HL-60/S4 (cell line): ENCODE results near the gene SH3TC1.

Source experiments
- in situ Hi-C: fragments of 300-500 bp; cut with MboI; formaldehyde crosslinking; loops from 2 replicates; pipeline ENCODE4 v1.14.3; 2022; ENCODE audit warnings: low sequenced_read_pairs

Gene SH3TC1

DNA sequence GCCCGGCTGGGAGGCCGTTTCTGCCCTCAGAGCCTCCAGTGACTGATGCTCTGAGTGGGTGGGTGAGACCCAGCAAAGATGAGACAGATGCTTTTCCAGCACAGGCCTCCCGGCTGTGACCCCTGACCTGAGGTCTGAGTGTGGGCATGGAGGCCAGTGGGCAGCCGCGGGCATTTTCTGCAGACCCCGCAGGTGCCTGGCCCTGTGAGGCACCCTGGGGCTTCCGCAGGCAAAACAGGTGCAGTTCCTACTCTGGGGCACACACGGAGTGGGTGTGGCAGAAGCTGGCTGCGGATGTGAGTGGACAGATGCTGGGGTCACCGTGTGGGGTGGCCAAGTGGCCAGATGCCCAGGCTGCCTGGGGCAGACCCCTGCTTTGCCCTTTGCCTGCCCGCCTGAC, 85.3 kb downstream of the SH3TC1 start:
- in situ Hi-C loops = no loop called here

DNA sequence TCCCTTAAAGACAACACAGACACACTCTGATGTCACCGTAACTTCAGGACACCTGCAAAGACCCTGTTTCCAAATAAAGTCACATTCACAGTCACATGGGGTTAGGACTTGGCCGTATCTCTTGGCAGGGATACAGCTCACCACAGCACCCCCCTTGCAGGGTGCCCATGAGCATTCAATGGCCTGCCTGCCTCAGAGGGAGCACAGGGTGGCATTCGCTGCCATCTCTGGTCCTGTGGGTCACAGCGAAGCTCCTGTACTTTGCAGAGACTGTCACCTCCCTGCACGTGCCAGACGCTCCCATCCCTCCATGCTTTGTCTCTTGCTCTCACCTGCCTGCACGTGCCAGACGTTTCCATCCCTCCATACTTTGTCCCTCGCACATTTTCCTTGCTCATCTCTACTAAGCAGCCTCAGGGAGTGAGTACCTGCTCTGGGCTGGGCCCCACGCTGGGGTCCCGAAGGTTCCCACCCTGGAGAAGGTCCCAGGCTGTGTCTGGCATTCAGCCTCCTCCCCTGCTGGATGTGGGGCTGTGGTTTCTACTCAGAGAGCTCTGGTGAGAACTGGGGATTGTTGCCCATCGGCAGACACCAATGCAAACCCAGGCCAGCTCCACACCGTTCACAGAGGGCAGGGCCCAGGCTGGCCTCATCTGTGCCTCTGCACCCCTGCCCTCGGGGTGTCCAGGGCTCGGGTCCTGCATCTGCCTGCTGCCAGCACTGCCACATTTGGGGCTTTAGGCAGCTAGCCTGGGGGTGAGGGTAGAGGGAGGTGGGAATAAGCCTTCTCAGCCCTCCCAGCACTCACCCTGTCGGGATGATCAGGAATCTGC, 86.3 kb downstream of the SH3TC1 start:
- in situ Hi-C loops = no loop called here

DNA sequence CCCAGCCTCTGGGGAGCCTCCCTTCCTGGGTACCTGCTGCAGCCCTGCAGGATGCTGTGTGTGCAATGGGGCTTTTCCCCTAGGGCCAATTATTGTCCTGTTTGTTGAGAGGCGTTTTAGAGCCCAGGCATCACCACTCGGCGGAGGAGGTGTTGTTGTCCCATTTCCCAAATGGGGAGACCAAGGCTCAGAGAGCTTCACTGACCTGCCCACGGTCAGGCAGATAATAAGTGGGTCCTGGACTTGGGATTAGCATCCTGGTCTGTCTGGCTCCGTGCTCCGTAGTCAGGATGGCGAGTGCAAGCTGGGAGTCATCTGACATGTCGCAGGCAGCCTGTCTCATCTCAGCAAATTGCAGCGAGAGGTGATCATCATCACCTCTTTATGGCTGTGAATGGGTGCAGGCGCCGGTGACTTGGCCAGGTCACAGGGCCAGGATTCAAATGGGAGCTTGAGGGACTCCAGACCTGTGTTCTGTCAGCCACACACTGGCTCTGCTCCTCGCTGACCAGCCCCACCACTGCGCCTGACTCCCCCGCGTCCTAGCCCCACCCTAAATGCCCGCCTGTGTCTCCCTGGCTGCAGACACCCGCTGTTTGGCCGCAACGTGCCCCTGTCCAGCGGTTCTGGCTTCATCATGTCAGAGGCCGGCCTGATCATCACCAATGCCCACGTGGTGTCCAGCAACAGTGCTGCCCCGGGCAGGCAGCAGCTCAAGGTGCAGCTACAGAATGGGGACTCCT, 87.1 kb downstream of the SH3TC1 start:
- in situ Hi-C loops = no loop called here

DNA sequence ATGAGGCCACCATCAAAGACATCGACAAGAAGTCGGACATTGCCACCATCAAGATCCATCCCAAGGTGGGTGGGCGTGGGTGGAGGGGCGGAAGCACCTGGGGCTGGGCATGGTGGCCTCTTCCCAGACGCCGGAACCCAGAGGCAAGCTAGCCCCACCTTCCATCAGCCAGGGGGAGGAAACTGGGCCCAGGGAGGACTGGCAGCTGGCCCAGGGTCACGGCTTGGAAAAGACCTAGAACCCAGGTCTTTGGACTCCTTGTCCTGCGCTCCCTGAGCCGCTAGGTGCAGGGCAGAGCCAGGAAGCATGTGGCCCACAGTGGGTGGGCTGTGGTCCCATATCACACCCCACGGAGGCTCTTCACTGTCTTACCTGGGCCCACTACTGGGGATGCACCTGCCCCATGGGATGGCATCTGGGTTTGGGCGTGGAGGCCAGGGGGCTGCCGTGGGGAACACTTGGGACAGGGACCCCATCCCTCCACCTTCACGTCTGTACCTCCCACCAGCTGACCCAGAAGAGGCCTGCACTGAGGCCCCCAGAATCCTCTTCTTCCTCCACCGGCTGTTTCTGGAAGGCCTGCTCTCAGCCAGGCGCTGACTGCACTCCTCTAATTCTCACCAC, 87.7 kb downstream of the SH3TC1 start:
- in situ Hi-C loops = no loop called here

DNA sequence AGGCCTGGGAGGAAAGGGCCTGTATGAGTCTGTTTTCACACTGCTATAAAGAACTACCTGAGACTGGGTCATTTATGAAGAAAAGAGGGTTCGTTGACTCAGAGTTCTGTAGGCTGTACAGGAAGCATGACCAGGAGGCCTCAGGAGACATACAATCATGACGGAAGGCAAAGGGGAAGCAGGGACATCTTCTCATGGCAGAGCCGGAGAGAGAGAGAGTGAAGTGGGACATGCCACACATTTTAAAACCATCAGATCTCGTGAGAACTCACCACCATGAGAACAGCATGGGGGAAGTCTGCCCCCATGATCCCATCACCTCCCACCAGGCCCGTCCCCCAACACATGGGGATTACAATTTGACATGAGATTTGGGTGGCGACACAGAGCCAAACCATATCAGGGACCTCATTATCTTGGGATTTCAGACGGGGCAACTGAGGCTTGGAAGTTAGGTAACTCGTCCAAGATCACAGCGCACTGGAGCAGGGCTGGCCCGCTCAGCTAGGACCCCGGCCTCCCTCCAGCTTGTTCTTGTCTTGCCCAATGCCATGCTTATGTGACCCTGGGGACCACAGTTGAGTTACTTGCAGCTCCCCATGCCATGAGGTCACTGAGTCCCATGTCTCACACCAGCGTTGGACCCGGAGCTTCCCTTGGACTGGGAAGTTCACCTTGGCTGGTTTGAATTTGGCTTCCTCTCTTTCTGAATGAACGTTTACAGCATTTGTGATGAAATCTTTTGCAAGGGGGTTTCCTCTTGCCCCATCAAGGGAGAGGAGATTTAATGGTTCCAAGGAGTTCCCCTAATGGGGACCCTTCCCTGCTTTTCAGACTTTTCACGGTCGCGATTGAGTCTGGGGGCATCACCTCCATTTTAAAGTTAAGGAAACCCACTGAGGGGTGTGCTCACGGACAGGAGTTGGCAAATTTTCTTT, 88.5 kb downstream of the SH3TC1 start:
- in situ Hi-C loops = no loop called here

DNA sequence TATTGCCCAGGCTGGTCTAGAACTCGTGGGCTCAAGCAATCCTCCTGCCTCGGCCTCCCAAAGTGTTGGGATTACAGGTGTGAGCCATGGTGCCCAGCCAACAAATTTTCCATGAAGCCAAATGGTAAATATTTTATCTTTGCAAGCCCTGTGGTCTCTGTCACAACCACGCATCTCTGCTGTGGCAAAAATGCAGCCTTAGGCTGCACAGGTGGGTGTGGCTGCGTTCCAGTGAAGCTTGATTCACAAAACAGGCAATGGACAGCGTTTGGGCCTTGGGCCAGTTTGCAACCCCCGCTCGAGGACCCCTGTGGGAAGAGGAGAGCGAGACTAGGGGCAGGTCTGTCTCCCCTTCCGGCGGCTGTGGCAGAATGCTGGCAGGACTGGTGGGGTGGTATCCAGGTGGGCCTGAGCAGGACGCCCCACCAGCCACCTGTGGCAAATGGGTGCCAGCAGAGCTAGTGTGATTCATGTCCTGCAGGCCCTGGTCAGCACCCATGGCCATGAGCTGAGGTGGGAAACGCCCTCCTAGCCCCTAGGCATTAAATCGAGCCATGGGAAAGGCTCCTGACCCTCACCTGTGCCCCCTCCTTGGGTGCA, 90.2 kb downstream of the SH3TC1 start:
- in situ Hi-C loops = no loop called here

DNA sequence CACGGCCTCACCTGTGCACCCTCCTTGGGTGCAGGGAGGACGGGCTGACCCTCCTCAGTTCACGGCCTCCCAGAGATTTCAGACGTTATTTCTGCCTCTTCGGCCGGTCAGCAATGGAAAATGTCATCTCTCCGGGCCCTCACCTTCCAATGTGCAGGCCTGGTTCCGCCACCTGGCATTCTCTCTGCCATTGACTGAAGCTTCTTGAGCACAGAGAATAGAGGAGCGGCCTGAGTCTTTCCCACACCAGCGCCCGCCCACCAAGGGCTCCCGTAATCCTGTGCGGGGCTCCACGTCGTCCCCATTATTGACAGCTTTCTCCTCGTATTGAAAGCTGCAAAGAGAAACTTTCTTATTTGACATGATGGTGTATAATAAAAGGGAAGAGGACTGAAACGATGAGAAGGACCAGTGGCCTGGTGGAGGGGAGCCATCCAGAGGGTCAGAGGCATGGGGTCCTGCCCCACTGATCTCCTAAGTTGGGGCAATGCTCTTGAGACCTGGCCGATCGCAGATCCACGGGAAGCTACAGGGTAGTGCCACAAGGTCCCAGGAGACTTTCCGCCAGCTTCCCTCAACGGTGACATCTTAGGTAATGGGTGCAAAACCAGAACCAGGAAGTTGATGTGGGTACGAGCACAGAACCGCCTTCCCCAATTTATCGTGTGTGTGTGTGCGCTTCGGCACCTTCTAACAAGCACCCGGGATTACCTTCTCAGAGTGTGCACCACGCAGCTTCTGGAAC, 91.0 kb downstream of the SH3TC1 start:
- in situ Hi-C loops = no loop called here

DNA sequence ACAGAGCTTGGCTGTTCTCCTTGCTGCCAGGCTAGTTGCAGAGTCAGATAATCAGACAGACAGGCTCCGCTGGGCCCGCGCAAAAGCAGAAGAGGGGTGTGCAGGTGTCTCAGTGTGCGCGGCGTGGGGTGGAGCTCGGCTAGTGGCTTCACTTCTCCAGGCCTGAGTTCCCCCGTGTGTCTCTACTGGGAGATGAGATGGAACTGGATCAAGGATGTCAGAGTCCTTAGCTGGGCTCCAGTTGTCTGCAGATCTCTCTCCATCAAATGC, 91.5 kb downstream of the SH3TC1 start:
- in situ Hi-C loops = no loop called here
